BJ (cell line): ENCODE data around the gene EGFR. TPM values are rescaled to one million over a fixed set of nuclear protein-coding genes. Genes with fewer than 3 reads are reported as not detected.

Experiments
- CTCF ChIA-PET: fragments of 350-600 bp; formaldehyde crosslinking; extraction: SDS; loops from one replicate; lab custom pipeline; 2021; ENCODE audit warnings: antibody characterized with exemption, inconsistent platforms; lab: Yijun Ruan, JAX
- POLR2A ChIA-PET: fragments of 300-600 bp; sonication (Branson Sonifier 250); formaldehyde crosslinking; extraction: SDS; loops from one replicate; lab custom pipeline; 2021; ENCODE audit warnings: antibody characterized with exemption; lab: Charles Lee
- DNase-seq: peaks from one replicate; pipeline ENCODE4 v3.0.0-alpha.2; 2011; ENCODE audit warnings: low read depth
- H3K27me3 ChIP-seq: 2 replicates; pipeline ENCODE4 v1.6.0; 2011; ENCODE audit warnings: low read length; ENCODE audit not compliant: control insufficient read depth, insufficient read depth
- H3K36me3 ChIP-seq: 2 replicates; pipeline ENCODE4 v1.5.1; 2011; ENCODE audit warnings: low read length; ENCODE audit not compliant: control insufficient read depth, insufficient read depth
- H3K4me3 ChIP-seq: 2 replicates; pipeline ENCODE4 v1.5.1; 2011; ENCODE audit warnings: low read depth, mild to moderate bottlenecking, control low read depth, low read length
- CTCF ChIP-seq: IDR thresholded peaks from 2 replicates; pipeline ENCODE4 v1.5.1; 2011; ENCODE audit warnings: low read depth, mild to moderate bottlenecking, control low read depth, inconsistent platforms, low read length, moderate library complexity; ENCODE audit not compliant: insufficient read depth
- polyA plus RNA-seq: library from polyadenylated mRNA; depleted of rRNA; stranded (reverse); fragments of >200 nt; gene quantifications from 2 replicates; pipeline ENCODE4 v1.2.3, GENCODE V29; 2011

Gene EGFR
- polyA plus RNA-seq, 1 experiment: 34.0 TPM

- DNase-seq: no peak
- Histone ChIP-seq H3K36me3 (no peaks in the 10 kb centered on the region), H3K4me3 (no peak overlapping the region), H3K27me3 (no peaks in the 10 kb centered on the region)
- no peak for TF ChIP-seq CTCF
- ChIA-PET CTCF (interaction anchor here (0.6 to 2.1 kb wide), 2 partner anchors 11 to 242 kb away, joined by 3 to 7 read pairs; no protein-coding TSS in a partner anchor), POLR2A (no interaction called here)
These were observed 5.0 kb upstream of the EGFR start for GRCh38 chr7:55013851-55014250.

- TF ChIP-seq CTCF: no peak
- H3K36me3 ChIP-seq: no peaks in the 10 kb centered on the region
- H3K4me3 ChIP-seq: no peak overlapping the region
- DNase-seq: no peak
- POLR2A ChIA-PET: no interaction called here
- H3K27me3 ChIP-seq: no peaks in the 10 kb centered on the region
- CTCF ChIA-PET: interaction anchor here (0.6 to 2.1 kb wide), 6 partner anchors 8 to 239 kb away, joined by 3 to 7 read pairs (median 4); no protein-coding TSS in a partner anchor
These were observed 2.6 kb upstream of the EGFR start for GRCh38 chr7:55016061-55016745.

- Histone ChIP-seq H3K27me3 (no peaks in the 10 kb centered on the region), H3K36me3 (no peaks in the 10 kb centered on the region), H3K4me3 (no peak overlapping the region)
- POLR2A ChIA-PET: no interaction called here
- CTCF ChIA-PET: interaction anchor here (0.9 to 6.8 kb wide), 3 partner anchors 9 to 238 kb away, joined by 3 to 54 read pairs (median 4); no protein-coding TSS in a partner anchor
- DNase-seq: no peak
- no peak for TF ChIP-seq CTCF
These were observed 2.1 kb upstream of the EGFR start for GRCh38 chr7:55016746-55017090.

GRCh38 chr7:55017841-55018240, 976 bp upstream of the EGFR start:
- no peaks in the 10 kb centered on the region for H3K27me3 ChIP-seq
- no peaks in the 10 kb centered on the region for H3K36me3 ChIP-seq
- POLR2A ChIA-PET: no interaction called here
- no peak overlapping the region; the same call in 1 of the 2 replicates for H3K4me3 ChIP-seq
- CTCF ChIA-PET: interaction anchor here (1.3 to 6.8 kb wide), 4 partner anchors 15 to 237 kb away, joined by 3 to 54 read pairs (median 6); no protein-coding TSS in a partner anchor
- no peak for DNase-seq
- TF ChIP-seq CTCF: no peak

GRCh38 chr7:55019191-55019690, 424 bp downstream of the EGFR start:
- ChIA-PET CTCF (interaction anchor here (0.8 to 6.8 kb wide), 8 partner anchors 17 to 236 kb away, joined by 3 to 54 read pairs (median 5); no protein-coding TSS in a partner anchor), POLR2A (interaction anchor here (0.6 kb wide), 1 partner anchor 22 kb away, joined by 4 read pairs; no protein-coding TSS in a partner anchor)
- Histone ChIP-seq H3K4me3 (peak overlapping the region; percentile 87), H3K27me3 (no peaks in the 10 kb centered on the region), H3K36me3 (no peaks in the 10 kb centered on the region)
- no peak for DNase-seq
- no peak for TF ChIP-seq CTCF
